Endothelial cell of umbilical vein (primary cell): Measurements from ENCODE around the gene CTSV.
"Not testable (repeated sequence)": the region's sequence is repeated elsewhere in the genome, so short reads cannot be mapped to it uniquely, and the experiment has no call there.

Experiments used
- EZH2 ChIP-seq: IDR thresholded peaks from 2 replicates; pipeline ENCODE4 v1.6.1; 2012; ENCODE audit warnings: borderline replicate concordance, low read depth, mild to moderate bottlenecking, moderate library complexity, low read length, inconsistent platforms; ENCODE audit not compliant: severe bottlenecking
- FOS ChIP-seq: IDR thresholded peaks from 2 replicates; pipeline ENCODE4 v1.6.1; 2011; ENCODE audit warnings: mild to moderate bottlenecking, low read length, moderate library complexity, borderline replicate concordance; ENCODE audit not compliant: insufficient read depth
- JUN ChIP-seq: IDR thresholded peaks from 2 replicates; pipeline ENCODE4 v1.6.1; 2011; ENCODE audit warnings: borderline replicate concordance, low read depth; ENCODE audit not compliant: insufficient read length, insufficient read depth
- POLR2AphosphoS5 ChIP-seq: IDR thresholded peaks from 2 replicates; pipeline ENCODE4 v1.6.1; 2012; ENCODE audit warnings: low read depth, mild to moderate bottlenecking, control low read depth, low read length, moderate library complexity; ENCODE audit not compliant: insufficient read depth
- TF ChIP-seq, protein P1 (sequence below): IDR thresholded peaks from 2 replicates; pipeline ENCODE4 v1.6.1; 2011; ENCODE audit not compliant: insufficient read depth, insufficient read length
- TF ChIP-seq, protein P2 (sequence below), 2 donors: IDR thresholded peaks; 1 replicate in 1 of 2; 2 replicates in 1 of 2; pipeline ENCODE4 v1.5.1; 2011; ENCODE audit warnings: low read length in 2 of 2, mild to moderate bottlenecking in 2 of 2, moderate library complexity in 2 of 2, control low read depth in 1 of 2, inconsistent platforms in 1 of 2, low read depth in 1 of 2; ENCODE audit not compliant: insufficient read depth in 1 of 2; ENCODE audit errors: extremely low read depth in 1 of 2

DNA sequence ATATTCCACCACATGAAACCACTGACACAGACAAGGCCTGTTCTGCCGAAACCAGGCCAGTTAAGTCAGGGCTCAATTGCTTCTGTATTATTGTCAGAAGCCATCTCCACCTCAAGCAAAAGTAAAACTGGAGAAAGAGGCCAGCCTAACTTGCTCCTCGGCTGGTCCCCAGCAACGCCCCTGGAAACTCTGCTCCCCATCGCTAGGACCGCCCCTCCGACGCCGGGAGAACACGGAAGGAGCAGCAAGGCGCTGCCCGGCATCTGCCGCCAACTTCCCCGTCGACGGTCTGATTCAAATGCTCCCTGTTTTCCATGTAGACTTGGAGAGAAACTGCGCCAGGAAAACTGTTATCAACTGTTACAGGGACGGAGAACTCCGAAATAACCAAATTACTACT lies 26.3 kb downstream of the CTSV start:
- TF ChIP-seq, protein P1, sequence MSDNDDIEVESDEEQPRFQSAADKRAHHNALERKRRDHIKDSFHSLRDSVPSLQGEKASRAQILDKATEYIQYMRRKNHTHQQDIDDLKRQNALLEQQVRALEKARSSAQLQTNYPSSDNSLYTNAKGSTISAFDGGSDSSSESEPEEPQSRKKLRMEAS: not testable (repeated sequence)
- TF ChIP-seq JUN, FOS, POLR2AphosphoS5, EZH2: not testable (repeated sequence)
- TF ChIP-seq, protein P2, sequence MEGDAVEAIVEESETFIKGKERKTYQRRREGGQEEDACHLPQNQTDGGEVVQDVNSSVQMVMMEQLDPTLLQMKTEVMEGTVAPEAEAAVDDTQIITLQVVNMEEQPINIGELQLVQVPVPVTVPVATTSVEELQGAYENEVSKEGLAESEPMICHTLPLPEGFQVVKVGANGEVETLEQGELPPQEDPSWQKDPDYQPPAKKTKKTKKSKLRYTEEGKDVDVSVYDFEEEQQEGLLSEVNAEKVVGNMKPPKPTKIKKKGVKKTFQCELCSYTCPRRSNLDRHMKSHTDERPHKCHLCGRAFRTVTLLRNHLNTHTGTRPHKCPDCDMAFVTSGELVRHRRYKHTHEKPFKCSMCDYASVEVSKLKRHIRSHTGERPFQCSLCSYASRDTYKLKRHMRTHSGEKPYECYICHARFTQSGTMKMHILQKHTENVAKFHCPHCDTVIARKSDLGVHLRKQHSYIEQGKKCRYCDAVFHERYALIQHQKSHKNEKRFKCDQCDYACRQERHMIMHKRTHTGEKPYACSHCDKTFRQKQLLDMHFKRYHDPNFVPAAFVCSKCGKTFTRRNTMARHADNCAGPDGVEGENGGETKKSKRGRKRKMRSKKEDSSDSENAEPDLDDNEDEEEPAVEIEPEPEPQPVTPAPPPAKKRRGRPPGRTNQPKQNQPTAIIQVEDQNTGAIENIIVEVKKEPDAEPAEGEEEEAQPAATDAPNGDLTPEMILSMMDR (IDR thresholded peaks at IDR 0.05; ENCODE audit: extremely low read depth in 1 of 2, insufficient read depth in 1 of 2, low read depth in 1 of 2, low read length in 2 of 2): not testable (repeated sequence)
